ENCODE data around the gene TTBK2. TPM values are rescaled to one million over a fixed set of nuclear protein-coding genes. Genes with fewer than 3 reads are reported as not detected.

Gene TTBK2
- total and polyA plus RNA-seq, 2 donors (not counting 3 experiments of a cell fraction or from before 2014, with no cell fraction given): 4.4 to 17.1 TPM

DNA sequence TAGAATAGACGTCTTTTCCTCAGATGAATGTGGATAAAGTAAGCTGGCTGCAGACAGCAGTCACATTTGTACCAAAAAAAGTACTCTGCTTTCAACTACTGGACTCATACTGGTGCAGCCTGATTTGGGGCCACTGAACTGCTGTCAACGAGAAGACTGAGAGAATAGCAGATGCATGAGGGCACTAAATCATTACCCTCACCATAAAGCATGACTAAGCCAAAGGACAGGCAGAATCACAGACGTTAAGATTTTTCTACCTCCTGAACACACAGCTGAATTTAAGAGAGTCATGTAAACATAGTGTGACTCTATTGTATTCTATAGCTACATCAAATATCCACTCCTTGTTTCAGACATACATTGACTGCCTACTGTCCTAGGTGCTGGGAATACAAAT, 115.8 kb downstream of the TTBK2 start:
- CTCF ChIA-PET: no interaction called here
- dilution Hi-C loops (cut with MboI; ENCODE audit: extremely low pct_ligation_motif_present, low sequenced_read_pairs): no loop called here

More for the DNA sequence above, 115.8 kb downstream of the TTBK2 start:
- Histone ChIP-seq H3K27me3 (ENCODE audit: control insufficient read depth in 2 of 2, insufficient read depth in 2 of 2, low read length in 2 of 2) (no peaks in the 10 kb centered on the region), H3K79me2 (ENCODE audit: control insufficient read depth, insufficient read depth, low read length) (no peaks in the 10 kb centered on the region), H3K36me3 (ENCODE audit: control insufficient read depth in 2 of 2, extremely low read depth in 1 of 2, insufficient read depth in 2 of 2, low read length in 2 of 2) (peaks cover 0 to 12% of the 10 kb centered on the region in 2 experiments), H3K4me2 (ENCODE audit: insufficient read depth, low read length) (no peak overlapping the region), H3K9me3 (replicated peaks; ENCODE audit: control insufficient read depth, insufficient read depth, low read length) (no peaks in the 10 kb centered on the region), H3K9ac (replicated peaks; ENCODE audit: extremely low read depth, insufficient read depth, low read length) (no peak overlapping the region), H4K20me1 (replicated peaks; ENCODE audit: control insufficient read depth, extremely low read depth, insufficient read depth, low read length) (no peaks in the 10 kb centered on the region), H3K27ac (ENCODE audit: insufficient read depth, low read depth, low read length) (no peak overlapping the region), H3K4me1 (ENCODE audit: control insufficient read depth, extremely low read depth, insufficient read depth, low read length) (no peaks in the 10 kb centered on the region), H2AFZ (ENCODE audit: low read depth, low read length) (no peak overlapping the region), H3K9me1 (replicated peaks; ENCODE audit: control insufficient read depth, extremely low read depth, insufficient read depth, low read length) (no peaks in the 10 kb centered on the region), H3K4me3 (replicated peaks in 1 of 3; ENCODE audit: insufficient read depth in 1 of 3, low read depth in 1 of 3, low read length in 3 of 3) (no peak overlapping the region)
- DNase-seq (ENCODE audit: low read depth, low spot score) (no peak), FAIRE-seq (no peak)
- POLR2A ChIA-PET: no interaction called here
- intact Hi-C loops (cut with micrococcal nuclease): no loop called here
- BruUV-seq (replicated peaks): no TSS peak
- TF ChIP-seq POLR2A (IDR thresholded peaks at IDR 0.05; ENCODE audit: low read depth, low read length) (no peak), JUN (IDR thresholded peaks at IDR 0.05; ENCODE audit: borderline replicate concordance, insufficient read depth, insufficient read length, low read depth) (no peak), FOS (IDR thresholded peaks at IDR 0.05; ENCODE audit: borderline replicate concordance, insufficient read depth, low read length) (no peak), EZH2 (IDR thresholded peaks at IDR 0.05; ENCODE audit: borderline replicate concordance, low read depth, low read length, severe bottlenecking) (no peak), MYC (IDR thresholded peaks at IDR 0.05; ENCODE audit: low read depth, low read length) (no peak), POLR2AphosphoS5 (IDR thresholded peaks at IDR 0.05; ENCODE audit: insufficient read depth, low read depth, low read length) (no peak), GATA2 (IDR thresholded peaks at IDR 0.05; ENCODE audit: insufficient read depth, insufficient read length, low read depth, low read length) (no peak)
- TF ChIP-seq, protein P1, sequence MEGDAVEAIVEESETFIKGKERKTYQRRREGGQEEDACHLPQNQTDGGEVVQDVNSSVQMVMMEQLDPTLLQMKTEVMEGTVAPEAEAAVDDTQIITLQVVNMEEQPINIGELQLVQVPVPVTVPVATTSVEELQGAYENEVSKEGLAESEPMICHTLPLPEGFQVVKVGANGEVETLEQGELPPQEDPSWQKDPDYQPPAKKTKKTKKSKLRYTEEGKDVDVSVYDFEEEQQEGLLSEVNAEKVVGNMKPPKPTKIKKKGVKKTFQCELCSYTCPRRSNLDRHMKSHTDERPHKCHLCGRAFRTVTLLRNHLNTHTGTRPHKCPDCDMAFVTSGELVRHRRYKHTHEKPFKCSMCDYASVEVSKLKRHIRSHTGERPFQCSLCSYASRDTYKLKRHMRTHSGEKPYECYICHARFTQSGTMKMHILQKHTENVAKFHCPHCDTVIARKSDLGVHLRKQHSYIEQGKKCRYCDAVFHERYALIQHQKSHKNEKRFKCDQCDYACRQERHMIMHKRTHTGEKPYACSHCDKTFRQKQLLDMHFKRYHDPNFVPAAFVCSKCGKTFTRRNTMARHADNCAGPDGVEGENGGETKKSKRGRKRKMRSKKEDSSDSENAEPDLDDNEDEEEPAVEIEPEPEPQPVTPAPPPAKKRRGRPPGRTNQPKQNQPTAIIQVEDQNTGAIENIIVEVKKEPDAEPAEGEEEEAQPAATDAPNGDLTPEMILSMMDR (IDR thresholded peaks at IDR 0.05; ENCODE audit: extremely low read depth in 1 of 2, insufficient read depth in 1 of 2, low read depth in 1 of 2, low read length in 2 of 2): no peak
- TF ChIP-seq, protein P2, sequence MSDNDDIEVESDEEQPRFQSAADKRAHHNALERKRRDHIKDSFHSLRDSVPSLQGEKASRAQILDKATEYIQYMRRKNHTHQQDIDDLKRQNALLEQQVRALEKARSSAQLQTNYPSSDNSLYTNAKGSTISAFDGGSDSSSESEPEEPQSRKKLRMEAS (IDR thresholded peaks at IDR 0.05; ENCODE audit: insufficient read depth, insufficient read length): no peak
